Lung (tissue), 12 donors: ENCODE results near the gene SBF2. TPM values are rescaled to one million over a fixed set of nuclear protein-coding genes. Genes with fewer than 3 reads are reported as not detected.

Experiments used
- ATAC-seq: fragments of 200-7000 bp; cut with Tn5 transposase; one replicate; pipeline ENCODE4 v1.9.1; 2020; ENCODE audit warnings: moderate number of reproducible peaks; ENCODE audit not compliant: insufficient read depth, low FRiP score
- DNase-seq, 3 donors: peaks; one replicate each; pipeline ENCODE4 v3.0.0-alpha.2; 2013 to 2017
- H3K27ac ChIP-seq, 2 donors: one replicate each; pipeline ENCODE4 v1.5.1; 2013; ENCODE audit warnings: mild to moderate bottlenecking in 2 of 2, moderate library complexity in 2 of 2, control low read depth in 1 of 2, inconsistent platforms in 1 of 2, low read depth in 1 of 2, low read length in 1 of 2
- H3K27me3 ChIP-seq, 3 donors: one replicate each; pipeline ENCODE4 v1.5.1; 2013; ENCODE audit warnings: low read length in 2 of 3; ENCODE audit not compliant: control insufficient read depth in 3 of 3, insufficient read depth in 3 of 3
- H3K36me3 ChIP-seq, 4 donors: one replicate each; pipeline ENCODE4 v1.5.1; 2013; ENCODE audit warnings: low read length in 4 of 4, mild to moderate bottlenecking in 1 of 4, moderate library complexity in 1 of 4; ENCODE audit not compliant: control insufficient read depth in 4 of 4, insufficient read depth in 4 of 4
- H3K4me1 ChIP-seq, 5 donors: one replicate each; pipeline ENCODE4 v1.5.1; 2013; ENCODE audit warnings: low read length in 5 of 5, mild to moderate bottlenecking in 2 of 5, moderate library complexity in 1 of 5; ENCODE audit not compliant: control insufficient read depth in 5 of 5, insufficient read depth in 5 of 5
- H3K4me3 ChIP-seq: one replicate; pipeline ENCODE4 v1.5.1; 2013; ENCODE audit warnings: mild to moderate bottlenecking, control low read depth, moderate library complexity
- H3K9ac ChIP-seq, 2 donors: one replicate each; pipeline ENCODE4 v1.5.1; 2013; ENCODE audit warnings: low read length in 2 of 2, control low read depth in 1 of 2; ENCODE audit not compliant: insufficient read depth in 1 of 2
- H3K9me3 ChIP-seq, 4 donors: one replicate each; pipeline ENCODE4 v1.5.1; 2013; ENCODE audit warnings: low read length in 3 of 4, mild to moderate bottlenecking in 1 of 4, moderate library complexity in 1 of 4; ENCODE audit not compliant: control insufficient read depth in 4 of 4, insufficient read depth in 3 of 4
- CTCF ChIP-seq: IDR thresholded peaks from 2 replicates; pipeline ENCODE4 v1.5.1; 2012; ENCODE audit warnings: mild to moderate bottlenecking; ENCODE audit errors: control extremely low read depth, extremely low read depth
- WGBS, 2 donors: extraction: QIAGEN DNeasy Blood & Tissue Kit; methylation state at CpG; one replicate each; pipeline ENCODE4 v1.1.7; 2013; 5-methylcytosine and 5-hydroxymethylcytosine counted together
- polyA plus RNA-seq, 2 donors: library from polyadenylated mRNA; stranded (reverse); fragments of 200-250 nt; gene quantifications; one replicate each; pipeline ENCODE4 v1.2.1, GENCODE V29; 2013
- total RNA-seq, 2 donors: library from RNA; depleted of rRNA in 1 of 2; stranded (reverse); fragments of >200 nt in 1 of 2; gene quantifications; one replicate each; pipeline ENCODE4 v1.2.1, GENCODE V29; 2014 to 2021
- donor health status: control.
- donor health status: control.
- donor health status: Bipolar disorder and iron deficiency.
- donor health status: healthy.
- donor health status: DM: yes; HTN: yes; CAD: no.

Gene SBF2
- total and polyA plus RNA-seq, 4 donors = 4.4 to 104 (median 24.9) TPM

DNA sequence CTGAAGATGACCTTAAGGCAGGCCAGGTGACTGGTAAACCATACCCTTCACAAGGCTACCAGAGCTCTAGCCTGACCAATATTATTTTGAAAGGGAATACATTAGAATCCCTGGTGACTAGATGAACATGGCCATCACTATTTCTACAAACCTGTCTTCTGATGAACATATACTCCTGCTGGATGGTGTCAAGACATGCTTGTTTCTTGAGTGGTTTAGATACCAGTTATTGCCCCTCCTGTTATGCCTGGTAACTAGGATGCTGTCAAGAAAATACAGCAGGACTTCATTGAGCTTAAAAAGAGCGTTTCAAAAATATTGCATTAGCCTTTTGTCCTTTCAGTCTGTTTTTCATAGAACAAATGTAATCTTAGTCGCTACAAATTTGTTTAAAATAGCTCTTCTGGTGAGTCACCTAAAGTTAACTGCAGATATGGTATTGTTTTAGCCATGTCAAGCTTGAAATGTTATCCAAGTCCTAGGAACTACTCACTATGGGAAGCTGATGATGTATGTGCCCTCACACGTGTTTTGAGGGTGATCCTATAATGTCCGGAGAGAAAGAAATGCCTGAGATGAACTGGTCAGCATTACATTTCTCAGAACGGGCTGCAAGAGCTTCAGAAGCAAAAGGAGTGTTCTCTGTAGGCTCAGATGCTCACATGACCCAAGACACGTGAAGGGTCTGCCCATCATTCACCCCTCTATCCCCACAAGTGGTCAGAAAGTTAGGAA lies 31.4 kb upstream of the SBF2 start:
- DNase-seq (peak in 1 of 3 donors; percentile 45), ATAC-seq (no peak)
- Histone ChIP-seq H3K36me3 (no peaks in the 10 kb centered on the region), H3K27me3 (no peaks in the 10 kb centered on the region), H3K4me1 (peaks cover 5 to 44% (median 15%) of the 10 kb centered on the region in 5 donors), H3K9me3 (no peaks in the 10 kb centered on the region), H3K4me3 (no peak overlapping the region), H3K9ac (no peak overlapping the region), H3K27ac (peak overlapping the region in 1 of 2 donors; percentile 32)
- 65 to 78% methylated on average over 6 of the region's 6 CpGs for WGBS, 2 donors
- no peak for TF ChIP-seq CTCF

- 45 to 67% methylated on average over 3 of the region's 3 CpGs for WGBS, 2 donors
- Histone ChIP-seq H3K27me3 (no peaks in the 10 kb centered on the region), H3K9ac (no peak overlapping the region), H3K36me3 (no peaks in the 10 kb centered on the region), H3K27ac (no peak overlapping the region), H3K4me3 (no peak overlapping the region), H3K4me1 (peaks cover 7 to 52% (median 15%) of the 10 kb centered on the region in 5 donors), H3K9me3 (no peaks in the 10 kb centered on the region)
- ATAC-seq (no peak), DNase-seq (peak in 2 of 3 donors; percentile 49 to 70)
- no peak for TF ChIP-seq CTCF
These were observed 30.5 kb upstream of the SBF2 start for GRCh38 chr11:10324474-10324873.

DNA sequence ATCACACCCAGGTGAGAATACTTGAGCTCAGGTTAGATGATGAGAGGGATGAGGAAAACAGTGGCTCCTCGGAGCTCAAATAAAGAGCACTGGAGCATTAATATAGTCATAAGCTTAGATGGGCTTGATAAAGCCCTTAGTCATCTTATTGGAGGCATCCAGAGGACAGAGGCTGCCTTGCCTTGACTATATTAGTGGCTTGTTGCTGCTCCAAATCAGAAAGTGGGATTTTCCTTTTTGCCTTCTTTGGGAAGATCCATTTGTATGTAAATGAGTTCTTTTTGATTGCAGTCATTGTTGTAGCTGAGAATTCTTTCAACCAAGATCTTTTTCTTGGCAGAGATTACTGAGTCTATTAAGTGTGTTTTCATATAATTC lies 29.8 kb upstream of the SBF2 start:
- 53 to 80% methylated on average over 1 of the region's 1 CpG for WGBS, 2 donors
- Histone ChIP-seq H3K9ac (no peak overlapping the region), H3K27ac (no peak overlapping the region), H3K4me1 (peaks cover 5 to 51% (median 17%) of the 10 kb centered on the region in 5 donors), H3K4me3 (no peak overlapping the region), H3K36me3 (no peaks in the 10 kb centered on the region), H3K9me3 (no peaks in the 10 kb centered on the region), H3K27me3 (no peaks in the 10 kb centered on the region)
- TF ChIP-seq CTCF = no peak
- no peak for DNase-seq
- ATAC-seq = no peak
